Activated CD4-positive, alpha-beta T cell treated with anti-CD3 and anti-CD28 coated beads, Interleukin-2, amount 10 ng/mL, durations not matched to agents 24 days and 14 days (primary cell): ENCODE results near the gene CARD19. TPM values are rescaled to one million over a fixed set of nuclear protein-coding genes. Genes with fewer than 3 reads are reported as not detected.

Source experiments
- DNase-seq: peaks from one replicate; pipeline ENCODE4 v3.0.0; 2022
- H3K27ac Mint-ChIP-seq: one replicate; pipeline ENCODE4 v1.8.0; 2022; ENCODE audit warnings: mild to moderate bottlenecking, mixed read lengths
- H3K27me3 Mint-ChIP-seq: one replicate; pipeline ENCODE4 v1.8.0; 2022; ENCODE audit warnings: mixed read lengths
- H3K36me3 Mint-ChIP-seq: one replicate; pipeline ENCODE4 v1.8.0; 2022; ENCODE audit warnings: low read depth, mild to moderate bottlenecking, mixed read lengths
- H3K4me1 Mint-ChIP-seq: one replicate; pipeline ENCODE4 v1.8.0; 2021; ENCODE audit warnings: mixed read lengths
- H3K4me3 Mint-ChIP-seq: one replicate; pipeline ENCODE4 v1.8.0; 2022; ENCODE audit warnings: mild to moderate bottlenecking, moderate library complexity, mixed read lengths
- H3K9me3 Mint-ChIP-seq: one replicate; pipeline ENCODE4 v1.8.0; 2021; ENCODE audit warnings: mixed read lengths
- intact Hi-C: fragments of 100-400 bp; cut with micrococcal nuclease; formaldehyde crosslinking; loops from one replicate; pipeline ENCODE4 v1.15.1; 2023
- total RNA-seq: library from RNA; stranded (reverse); gene quantifications from 2 replicates; pipeline ENCODE4 v1.2.3, GENCODE V29; 2022

Gene CARD19
- total RNA-seq, 1 donor from 2014 or later, result 44.0 TPM

GRCh38 chr9:93155716-93156474, 59.9 kb downstream of the CARD19 start:
- no peak for DNase-seq
- peak overlapping the region; percentile 82 for H3K27ac Mint-ChIP-seq
- peaks cover 25% of the 10 kb centered on the region for H3K4me1 Mint-ChIP-seq
- peaks cover 3% of the 10 kb centered on the region for H3K36me3 Mint-ChIP-seq
- intact Hi-C loops, result loop anchor here (1.0 to 5.0 kb wide), 3 partner anchors 10 to 411 kb away; no protein-coding TSS in a partner anchor
- H3K27me3 Mint-ChIP-seq, result no peaks in the 10 kb centered on the region
- H3K9me3 Mint-ChIP-seq, result peaks cover 7% of the 10 kb centered on the region
- H3K4me3 Mint-ChIP-seq, result no peak overlapping the region

- peaks cover 3% of the 10 kb centered on the region for H3K36me3 Mint-ChIP-seq
- peak overlapping the region; percentile 82 for H3K27ac Mint-ChIP-seq
- H3K4me1 Mint-ChIP-seq, result peaks cover 24% of the 10 kb centered on the region
- peaks cover 7% of the 10 kb centered on the region for H3K9me3 Mint-ChIP-seq
- H3K4me3 Mint-ChIP-seq, result no peak overlapping the region
- intact Hi-C loops, result loop anchor here (1.0 to 5.0 kb wide), 3 partner anchors 10 to 411 kb away; no protein-coding TSS in a partner anchor
- peak; percentile 82 for DNase-seq
- H3K27me3 Mint-ChIP-seq, result no peaks in the 10 kb centered on the region
Measured at GRCh38 chr9:93156475-93157008, 60.5 kb downstream of the CARD19 start.

- Mint-ChIP-seq H3K27me3 (no peaks in the 10 kb centered on the region), H3K4me1 (peaks cover 21% of the 10 kb centered on the region), H3K4me3 (no peak overlapping the region), H3K36me3 (peaks cover 3% of the 10 kb centered on the region), H3K9me3 (peaks cover 7% of the 10 kb centered on the region), H3K27ac (peak overlapping the region; percentile 73)
- intact Hi-C loops, result loop anchor here (1.0 to 5.0 kb wide), 3 partner anchors 142 to 407 kb away; partner anchors contain the start of gene FAM120A
- DNase-seq, result peak; percentile 93
Measured at GRCh38 chr9:93159601-93160471, 63.8 kb downstream of the CARD19 start.

GRCh38 chr9:93161786-93162562, 66.0 kb downstream of the CARD19 start:
- H3K4me3 Mint-ChIP-seq, result no peak overlapping the region
- H3K9me3 Mint-ChIP-seq, result no peaks in the 10 kb centered on the region
- intact Hi-C loops, result no loop called here
- H3K27me3 Mint-ChIP-seq, result no peaks in the 10 kb centered on the region
- no peaks in the 10 kb centered on the region for H3K36me3 Mint-ChIP-seq
- H3K4me1 Mint-ChIP-seq, result peaks cover 7% of the 10 kb centered on the region
- H3K27ac Mint-ChIP-seq, result no peak overlapping the region
- no peak for DNase-seq

Other genes with a start within 250 kb of the CARD19 start
- 7.3 and 7.7 TPM in 2 replicates for gene ZNF484, start 218.2 kb upstream of the CARD19 start, total RNA-seq
- 39.5 and 39.7 TPM in 2 replicates for gene FGD3, start 148.7 kb upstream of the CARD19 start, total RNA-seq
- 38.3 and 40.9 TPM in 2 replicates for gene SUSD3, start 37.5 kb upstream of the CARD19 start, total RNA-seq
- 103 and 110 TPM in 2 replicates for gene NINJ1, start 38.0 kb downstream of the CARD19 start, total RNA-seq
- 2.7 and 4.0 TPM in 2 replicates for gene WNK2, start 87.9 kb downstream of the CARD19 start, total RNA-seq